ENCODE results near the gene ASB5. TPM values are rescaled to one million over a fixed set of nuclear protein-coding genes. Genes with fewer than 3 reads are reported as not detected.

The ASB5 gene
- total and polyA plus RNA-seq, 2 donors (not counting 1 experiment from before 2014, with no cell fraction given), result not detected

- no peak for TF ChIP-seq EZH2 (IDR thresholded peaks at IDR 0.05; ENCODE audit: borderline replicate concordance, insufficient read depth, low read depth, low read length, poor library complexity, severe bottlenecking)
- TF ChIP-seq, protein P1, sequence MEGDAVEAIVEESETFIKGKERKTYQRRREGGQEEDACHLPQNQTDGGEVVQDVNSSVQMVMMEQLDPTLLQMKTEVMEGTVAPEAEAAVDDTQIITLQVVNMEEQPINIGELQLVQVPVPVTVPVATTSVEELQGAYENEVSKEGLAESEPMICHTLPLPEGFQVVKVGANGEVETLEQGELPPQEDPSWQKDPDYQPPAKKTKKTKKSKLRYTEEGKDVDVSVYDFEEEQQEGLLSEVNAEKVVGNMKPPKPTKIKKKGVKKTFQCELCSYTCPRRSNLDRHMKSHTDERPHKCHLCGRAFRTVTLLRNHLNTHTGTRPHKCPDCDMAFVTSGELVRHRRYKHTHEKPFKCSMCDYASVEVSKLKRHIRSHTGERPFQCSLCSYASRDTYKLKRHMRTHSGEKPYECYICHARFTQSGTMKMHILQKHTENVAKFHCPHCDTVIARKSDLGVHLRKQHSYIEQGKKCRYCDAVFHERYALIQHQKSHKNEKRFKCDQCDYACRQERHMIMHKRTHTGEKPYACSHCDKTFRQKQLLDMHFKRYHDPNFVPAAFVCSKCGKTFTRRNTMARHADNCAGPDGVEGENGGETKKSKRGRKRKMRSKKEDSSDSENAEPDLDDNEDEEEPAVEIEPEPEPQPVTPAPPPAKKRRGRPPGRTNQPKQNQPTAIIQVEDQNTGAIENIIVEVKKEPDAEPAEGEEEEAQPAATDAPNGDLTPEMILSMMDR (IDR thresholded peaks at IDR 0.05), result no peak
- Histone ChIP-seq H3K27ac (ENCODE audit: low read length in 2 of 2) (no peak overlapping the region), H3K9me3 (ENCODE audit: control extremely low read depth in 1 of 3, control insufficient read depth in 2 of 3, insufficient read depth in 1 of 3, low read length in 2 of 3) (no peaks in the 10 kb centered on the region), H3K27me3 (replicated peaks in 1 of 4; ENCODE audit: control extremely low read depth in 1 of 4, control insufficient read depth in 3 of 4, insufficient read depth in 4 of 4, low read length in 3 of 4) (peaks cover 0 to 4% (median 0%) of the 10 kb centered on the region in 4 experiments), H3K36me3 (replicated peaks in 1 of 2; ENCODE audit: control extremely low read depth in 1 of 2, control insufficient read depth in 1 of 2, extremely low read depth in 1 of 2, insufficient read depth in 2 of 2, low read length in 1 of 2) (no peaks in the 10 kb centered on the region), H3K79me2 (ENCODE audit: control insufficient read depth, insufficient read depth, low read length) (no peaks in the 10 kb centered on the region), H2AFZ (ENCODE audit: insufficient read depth, low read depth, low read length, poor library complexity, severe bottlenecking) (no peak overlapping the region), H3K4me3 (ENCODE audit: control extremely low read depth in 1 of 5, extremely low read depth in 1 of 5, insufficient read depth in 1 of 5, low read depth in 2 of 5, low read length in 4 of 5) (no peak overlapping the region), H4K20me1 (ENCODE audit: control insufficient read depth, insufficient read depth, low read length, poor library complexity, severe bottlenecking) (no peaks in the 10 kb centered on the region), H3K4me1 (ENCODE audit: control insufficient read depth in 2 of 2, insufficient read depth in 2 of 2, low read length in 2 of 2) (no peaks in the 10 kb centered on the region), H3K9ac (ENCODE audit: low read length) (no peak overlapping the region), H3K4me2 (replicated peaks; ENCODE audit: low read depth, low read length, poor library complexity, severe bottlenecking) (no peak overlapping the region)
- no peak overlapping the region for H3K4me3 Mint-ChIP-seq
- intact Hi-C loops (cut with micrococcal nuclease), result no loop called here
- peaks cover 19% of the 10 kb centered on the region for H3K27me3 Mint-ChIP-seq
- WGBS (ENCODE audit: insufficient coverage), result 80% methylated on average over 1 of the region's 3 CpGs
- POLR2A ChIA-PET, result no interaction called here
- ATAC-seq (ENCODE audit: low read depth), result no peak
- no peak overlapping the region for H3K27ac Mint-ChIP-seq
- CTCF ChIA-PET, result interaction anchor here (0.7 kb wide), 2 partner anchors 1454 to 1576 kb away, joined by 3 to 4 read pairs; no protein-coding TSS in a partner anchor
- H3K9me3 Mint-ChIP-seq (ENCODE audit: insufficient read depth), result no peaks in the 10 kb centered on the region
- no peak for DNase-seq
- no peaks in the 10 kb centered on the region for H3K4me1 Mint-ChIP-seq
Measured at GRCh38 chr4:176272799-176273198, 3.8 kb upstream of the ASB5 start.

- Mint-ChIP-seq H3K4me1 (no peaks in the 10 kb centered on the region), H3K27ac (no peak overlapping the region), H3K27me3 (peaks cover 10% of the 10 kb centered on the region), H3K4me3 (no peak overlapping the region), H3K9me3 (ENCODE audit: insufficient read depth) (no peaks in the 10 kb centered on the region)
- Histone ChIP-seq H3K9me3 (ENCODE audit: control extremely low read depth in 1 of 3, control insufficient read depth in 2 of 3, insufficient read depth in 1 of 3, low read length in 2 of 3) (no peaks in the 10 kb centered on the region), H3K9ac (ENCODE audit: low read length) (no peak overlapping the region), H3K4me2 (replicated peaks; ENCODE audit: low read depth, low read length, poor library complexity, severe bottlenecking) (no peak overlapping the region), H3K79me2 (ENCODE audit: control insufficient read depth, insufficient read depth, low read length) (no peaks in the 10 kb centered on the region), H2AFZ (ENCODE audit: insufficient read depth, low read depth, low read length, poor library complexity, severe bottlenecking) (no peak overlapping the region), H3K4me3 (ENCODE audit: control extremely low read depth in 1 of 5, extremely low read depth in 1 of 5, insufficient read depth in 1 of 5, low read depth in 2 of 5, low read length in 4 of 5) (no peak overlapping the region), H3K27me3 (replicated peaks in 1 of 4; ENCODE audit: control extremely low read depth in 1 of 4, control insufficient read depth in 3 of 4, insufficient read depth in 4 of 4, low read length in 3 of 4) (peaks cover 0 to 4% (median 0%) of the 10 kb centered on the region in 4 experiments), H3K4me1 (ENCODE audit: control insufficient read depth in 2 of 2, insufficient read depth in 2 of 2, low read length in 2 of 2) (no peaks in the 10 kb centered on the region), H4K20me1 (ENCODE audit: control insufficient read depth, insufficient read depth, low read length, poor library complexity, severe bottlenecking) (no peaks in the 10 kb centered on the region), H3K36me3 (replicated peaks in 1 of 2; ENCODE audit: control extremely low read depth in 1 of 2, control insufficient read depth in 1 of 2, extremely low read depth in 1 of 2, insufficient read depth in 2 of 2, low read length in 1 of 2) (no peaks in the 10 kb centered on the region), H3K27ac (ENCODE audit: low read length in 2 of 2) (no peak overlapping the region)
- DNase-seq (no peak), ATAC-seq (ENCODE audit: low read depth) (no peak)
- WGBS (ENCODE audit: insufficient coverage), result 100% methylated on average over 2 of the region's 3 CpGs
- ChIA-PET POLR2A (no interaction called here), CTCF (no interaction called here)
- TF ChIP-seq EZH2 (IDR thresholded peaks at IDR 0.05; ENCODE audit: borderline replicate concordance, insufficient read depth, low read depth, low read length, poor library complexity, severe bottlenecking), result no peak
- TF ChIP-seq, protein P1 (IDR thresholded peaks at IDR 0.05), result no peak
- intact Hi-C loops (cut with micrococcal nuclease), result no loop called here
Measured at GRCh38 chr4:176271749-176272148, 2.7 kb upstream of the ASB5 start.
